ENCODE results near the gene FTO. TPM values are rescaled to one million over a fixed set of nuclear protein-coding genes. Genes with fewer than 3 reads are reported as not detected.

The FTO gene
- total RNA-seq, 4 donors from 2014 or later = 98.1 to 127 (median 109) TPM

DNA sequence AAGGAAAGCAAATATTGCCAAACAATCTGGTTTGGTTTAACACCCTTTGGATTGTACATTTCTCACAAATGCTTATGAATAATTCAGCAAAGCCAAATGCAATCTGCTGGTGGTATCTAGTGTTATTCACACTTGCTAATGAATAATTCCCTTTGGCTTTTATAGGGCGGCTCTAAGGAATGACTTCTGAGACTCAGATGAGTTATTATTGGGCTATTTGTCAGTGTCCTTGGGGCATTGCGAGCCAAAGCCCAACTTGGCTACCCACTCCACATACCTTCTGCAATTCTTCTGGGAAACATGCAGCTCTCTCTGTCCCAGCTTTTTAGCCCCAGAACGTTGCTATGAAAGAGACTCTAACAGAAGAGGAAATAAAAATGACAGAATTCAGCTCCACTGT lies 41.1 kb downstream of the FTO start:
- 28 to 31% methylated on average over 3 of the region's 3 CpGs for WGBS, 2 donors
- TF ChIP-seq POLR2A (IDR thresholded peaks at IDR 0.05) = no peak
- TF ChIP-seq CTCF (IDR thresholded peaks at IDR 0.05) = no peak
- TF ChIP-seq EP300 (IDR thresholded peaks at IDR 0.05) = no peak
- no peak overlapping the region for H3K4me3 ChIP-seq
- peaks cover 0 to 24% (median 0%) of the 10 kb centered on the region in 4 donors for H3K4me1 ChIP-seq
- no peak for DNase-seq (ENCODE audit: low spot score in 2 of 2)
- peaks cover 0 to 7% (median 3%) of the 10 kb centered on the region in 4 donors for H3K9me3 ChIP-seq
- no peaks in the 10 kb centered on the region for H3K36me3 ChIP-seq
- no peak overlapping the region for H3K27ac ChIP-seq
- H3K27me3 ChIP-seq = no peaks in the 10 kb centered on the region

GRCh38 chr16:53745753-53746266 lies 41.9 kb downstream of the FTO start:
- no peak overlapping the region for H3K27ac ChIP-seq
- peaks cover 0 to 7% (median 3%) of the 10 kb centered on the region in 4 donors for H3K9me3 ChIP-seq
- H3K27me3 ChIP-seq = no peaks in the 10 kb centered on the region
- WGBS, 2 donors = 88 to 89% methylated on average over 4 of the region's 4 CpGs
- no peak for DNase-seq (ENCODE audit: low spot score in 2 of 2)
- TF ChIP-seq EP300 (IDR thresholded peaks at IDR 0.05) (no peak), CTCF (IDR thresholded peaks at IDR 0.05) (no peak), POLR2A (IDR thresholded peaks at IDR 0.05) (no peak)
- H3K4me3 ChIP-seq = no peak overlapping the region
- H3K36me3 ChIP-seq = no peaks in the 10 kb centered on the region
- H3K4me1 ChIP-seq = peaks cover 0 to 24% (median 0%) of the 10 kb centered on the region in 4 donors

DNA sequence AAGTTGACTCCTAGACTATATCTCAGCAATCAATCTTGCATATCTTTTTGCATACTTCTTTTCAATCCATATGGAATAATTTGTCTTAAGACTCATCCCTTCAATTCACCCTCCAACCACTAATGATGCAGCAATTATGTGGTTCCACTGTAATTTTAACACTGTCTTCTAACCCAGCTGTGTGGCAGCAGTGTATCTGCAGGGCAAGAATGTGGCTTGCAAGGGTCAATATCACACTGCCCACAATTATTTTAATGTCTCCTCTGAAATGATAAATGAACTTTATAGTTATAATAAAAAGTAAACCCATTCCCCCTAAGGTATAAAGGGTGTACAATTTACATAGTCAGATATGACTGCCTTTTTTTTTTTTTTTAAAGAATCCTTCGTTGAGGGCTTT lies 48.6 kb downstream of the FTO start:
- Histone ChIP-seq H3K9me3 (peaks cover 0 to 7% (median 3%) of the 10 kb centered on the region in 4 donors), H3K4me1 (peaks cover 0 to 28% (median 16%) of the 10 kb centered on the region in 4 donors), H3K4me3 (no peak overlapping the region), H3K27me3 (no peaks in the 10 kb centered on the region), H3K27ac (no peak overlapping the region), H3K36me3 (no peaks in the 10 kb centered on the region)
- 71 to 81% methylated on average over 1 of the region's 1 CpG for WGBS, 2 donors
- no peak for DNase-seq (ENCODE audit: low spot score in 2 of 2)
- TF ChIP-seq EP300 (IDR thresholded peaks at IDR 0.05) (no peak), CTCF (IDR thresholded peaks at IDR 0.05) (no peak), POLR2A (IDR thresholded peaks at IDR 0.05) (no peak)

- TF ChIP-seq EP300 (IDR thresholded peaks at IDR 0.05) = no peak
- TF ChIP-seq CTCF (IDR thresholded peaks at IDR 0.05) = no peak
- no peak for TF ChIP-seq POLR2A (IDR thresholded peaks at IDR 0.05)
- WGBS, 2 donors = 68 to 76% methylated on average over 1 of the region's 1 CpG
- no peak for DNase-seq (ENCODE audit: low spot score in 2 of 2)
- H3K9me3 ChIP-seq = no peaks in the 10 kb centered on the region
- H3K27ac ChIP-seq = no peak overlapping the region
- H3K27me3 ChIP-seq = no peaks in the 10 kb centered on the region
- H3K36me3 ChIP-seq = no peaks in the 10 kb centered on the region
- peaks cover 0 to 30% (median 16%) of the 10 kb centered on the region in 4 donors for H3K4me1 ChIP-seq
- no peak overlapping the region for H3K4me3 ChIP-seq
Observed at GRCh38 chr16:53753431-53753830, 49.5 kb downstream of the FTO start.

GRCh38 chr16:53755026-53755910 lies 51.3 kb downstream of the FTO start:
- H3K27me3 ChIP-seq = no peaks in the 10 kb centered on the region
- no peak for DNase-seq (ENCODE audit: low spot score in 2 of 2)
- peak overlapping the region in 2 of 4 donors; percentile 32 to 66 for H3K27ac ChIP-seq
- WGBS, 2 donors = 72 to 75% methylated on average over 9 of the region's 9 CpGs
- no peak overlapping the region for H3K4me3 ChIP-seq
- H3K4me1 ChIP-seq = peaks cover 0 to 30% (median 16%) of the 10 kb centered on the region in 4 donors
- no peaks in the 10 kb centered on the region for H3K9me3 ChIP-seq
- no peaks in the 10 kb centered on the region for H3K36me3 ChIP-seq
- TF ChIP-seq POLR2A (IDR thresholded peaks at IDR 0.05) (no peak), EP300 (IDR thresholded peaks at IDR 0.05) (no peak), CTCF (IDR thresholded peaks at IDR 0.05) (no peak)

Data from tibial nerve (tissue), 4 donors.